Muscle of leg (tissue), 11 donors: ENCODE measurements around the gene IGF1R. TPM values are rescaled to one million over a fixed set of nuclear protein-coding genes. Genes with fewer than 3 reads are reported as not detected.

Experiments used
- DNase-seq: peaks from one replicate; pipeline ENCODE4 v3.0.0; 2013
- H3K27ac ChIP-seq: one replicate; pipeline ENCODE4 v1.5.1; 2013; ENCODE audit warnings: mild to moderate bottlenecking, low read length, control low read depth
- H3K27me3 ChIP-seq: one replicate; pipeline ENCODE4 v1.6.1; 2013; ENCODE audit warnings: low read length; ENCODE audit not compliant: control insufficient read depth, insufficient read depth
- H3K36me3 ChIP-seq: one replicate; pipeline ENCODE4 v1.6.1; 2013; ENCODE audit warnings: low read length; ENCODE audit not compliant: control insufficient read depth, insufficient read depth
- H3K4me1 ChIP-seq: one replicate; pipeline ENCODE4 v1.6.1; 2013; ENCODE audit warnings: low read length; ENCODE audit not compliant: control insufficient read depth, insufficient read depth
- H3K4me3 ChIP-seq: one replicate; pipeline ENCODE4 v1.5.1; 2013; ENCODE audit warnings: low read length, control low read depth
- H3K9me3 ChIP-seq: replicated peaks from 2 replicates; pipeline ENCODE4 v1.6.1; 2013; ENCODE audit warnings: low read depth, low read length; ENCODE audit not compliant: control insufficient read depth
- WGBS: methylation state at CpG from one replicate; pipeline ENCODE4 v1.1.5; 2013; ENCODE audit warnings: missing lambda C conversion rate; ENCODE audit not compliant: insufficient coverage; 5-methylcytosine and 5-hydroxymethylcytosine counted together
- polyA plus RNA-seq, 8 donors: library from polyadenylated mRNA; unstranded; fragments of 120-200 nt; gene quantifications; one replicate each; pipeline versions ENCODE4 v1.2.1 to v1.2.3, GENCODE V29; 2013; ENCODE audit warnings: inconsistent platforms in 1 of 8, low replicate concordance in 1 of 8; ENCODE audit not compliant: insufficient read length in 8 of 8, insufficient read depth in 1 of 8
- total RNA-seq: library from RNA; stranded (reverse); fragments of 120-200 nt; gene quantifications from one replicate; pipeline ENCODE4 v1.2.4, GENCODE V29; 2013

IGF1R gene
- total and polyA plus RNA-seq, 9 donors, result 13.0 to 19.7 (median 18.3) TPM

- H3K27ac ChIP-seq, result peak overlapping the region; percentile 70
- peaks cover 47% of the 10 kb centered on the region for H3K4me1 ChIP-seq
- no peak for DNase-seq
- H3K27me3 ChIP-seq, result no peaks in the 10 kb centered on the region
- 8% methylated on average over 12 of the region's 18 CpGs for WGBS
- H3K9me3 ChIP-seq, result no peaks in the 10 kb centered on the region
- peak overlapping the region; percentile 11 for H3K4me3 ChIP-seq
- no peaks in the 10 kb centered on the region for H3K36me3 ChIP-seq
Measured at GRCh38 chr15:98853617-98854420, 205.5 kb downstream of the IGF1R start.

DNA sequence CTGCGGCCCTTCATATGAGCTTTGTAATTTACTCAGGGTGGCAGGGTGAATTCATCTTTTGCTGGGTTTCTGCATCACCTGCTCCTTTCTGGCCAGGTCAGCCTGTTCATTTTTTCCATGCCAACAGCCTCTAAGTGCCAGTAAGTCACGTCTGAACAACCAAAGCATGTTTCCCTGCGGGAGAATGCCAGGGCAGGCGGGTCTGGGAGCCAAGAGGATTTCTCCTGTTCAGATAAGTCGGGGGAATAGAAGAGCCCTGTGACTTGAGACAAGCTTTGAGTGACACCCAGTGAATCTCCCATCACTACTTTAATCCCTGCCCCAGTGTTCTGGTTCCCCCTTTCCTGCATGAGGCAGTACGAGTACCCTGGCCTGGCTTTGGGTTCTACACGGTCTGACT, 206.2 kb downstream of the IGF1R start:
- Histone ChIP-seq H3K27me3 (no peaks in the 10 kb centered on the region), H3K4me3 (no peak overlapping the region), H3K9me3 (no peaks in the 10 kb centered on the region), H3K27ac (no peak overlapping the region), H3K4me1 (peaks cover 47% of the 10 kb centered on the region), H3K36me3 (no peaks in the 10 kb centered on the region)
- no peak for DNase-seq
- WGBS, result 49% methylated on average over 5 of the region's 7 CpGs

DNA sequence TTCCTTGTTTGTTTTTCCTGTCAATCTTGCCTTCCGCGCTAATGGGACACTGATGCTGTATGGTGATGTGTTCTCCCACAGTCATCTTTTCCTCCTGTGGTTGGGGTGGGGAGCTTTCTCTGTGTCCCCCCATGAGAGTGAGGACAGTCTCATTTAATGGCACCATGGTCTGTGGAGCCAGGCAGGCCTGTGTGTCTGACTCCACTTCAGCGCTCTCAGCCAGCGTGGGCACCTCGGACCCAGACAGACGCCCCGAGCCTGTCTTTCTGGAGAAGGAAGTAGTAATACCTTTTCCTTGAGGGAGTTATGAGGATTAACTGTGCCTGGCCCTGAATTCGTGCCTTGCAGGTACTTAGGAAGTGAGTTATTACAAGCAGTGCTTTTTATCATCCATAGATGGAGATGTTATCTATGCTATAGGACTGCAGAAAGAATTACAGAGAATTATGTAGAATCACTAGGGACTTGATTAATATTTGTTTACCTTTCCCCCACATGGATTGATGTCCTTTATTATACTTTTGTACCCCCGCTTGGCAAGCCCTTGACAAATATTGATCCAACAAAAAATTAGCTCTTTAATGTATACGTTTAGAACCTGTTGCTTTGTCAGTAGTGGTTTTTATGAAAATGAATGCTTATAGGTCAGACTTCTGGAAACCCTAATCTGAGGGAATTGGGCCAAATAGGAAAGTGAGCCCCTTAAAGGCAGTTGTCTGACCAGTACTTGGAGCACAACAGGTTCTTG, 206.9 kb downstream of the IGF1R start:
- no peak for DNase-seq
- H3K9me3 ChIP-seq, result no peaks in the 10 kb centered on the region
- no peak overlapping the region for H3K27ac ChIP-seq
- no peak overlapping the region for H3K4me3 ChIP-seq
- peaks cover 45% of the 10 kb centered on the region for H3K4me1 ChIP-seq
- no peaks in the 10 kb centered on the region for H3K36me3 ChIP-seq
- H3K27me3 ChIP-seq, result no peaks in the 10 kb centered on the region
- WGBS, result 62% methylated on average over 5 of the region's 10 CpGs

- H3K4me3 ChIP-seq, result no peak overlapping the region
- DNase-seq, result no peak
- WGBS, result 35% methylated on average over 8 of the region's 10 CpGs
- no peaks in the 10 kb centered on the region for H3K36me3 ChIP-seq
- no peaks in the 10 kb centered on the region for H3K9me3 ChIP-seq
- H3K27me3 ChIP-seq, result no peaks in the 10 kb centered on the region
- peak overlapping the region; percentile 30 for H3K27ac ChIP-seq
- peaks cover 38% of the 10 kb centered on the region for H3K4me1 ChIP-seq
Measured at GRCh38 chr15:98855815-98856531, 207.6 kb downstream of the IGF1R start.

DNA sequence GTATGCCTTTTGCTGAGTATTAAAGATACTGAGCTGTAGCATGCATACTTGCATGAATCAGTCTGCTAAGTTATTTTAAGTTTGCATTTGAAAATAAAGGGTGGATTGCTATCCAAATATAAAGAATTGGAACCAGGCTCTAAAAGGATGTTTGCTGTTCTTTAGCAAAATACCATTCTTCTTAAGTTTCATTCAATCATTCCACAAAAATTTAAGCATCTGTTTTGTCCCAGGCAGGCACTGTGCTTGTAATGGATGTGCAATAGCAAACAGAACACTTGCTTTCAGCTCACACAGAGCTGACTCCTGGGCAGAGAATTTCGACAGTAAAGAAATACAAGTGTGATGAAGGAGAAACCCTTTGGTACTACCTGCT, 208.2 kb downstream of the IGF1R start:
- H3K9me3 ChIP-seq, result no peaks in the 10 kb centered on the region
- no peaks in the 10 kb centered on the region for H3K36me3 ChIP-seq
- H3K4me1 ChIP-seq, result peaks cover 33% of the 10 kb centered on the region
- H3K27me3 ChIP-seq, result no peaks in the 10 kb centered on the region
- no peak overlapping the region for H3K27ac ChIP-seq
- peak; percentile 45 for DNase-seq
- H3K4me3 ChIP-seq, result no peak overlapping the region
- no CpG with 5 or more reads among the region's 1 CpG for WGBS

GRCh38 chr15:98858610-98859023, 210.3 kb downstream of the IGF1R start:
- no peak overlapping the region for H3K27ac ChIP-seq
- H3K4me3 ChIP-seq, result no peak overlapping the region
- no peaks in the 10 kb centered on the region for H3K36me3 ChIP-seq
- H3K9me3 ChIP-seq, result no peaks in the 10 kb centered on the region
- DNase-seq, result no peak
- WGBS, result 66% methylated on average over 7 of the region's 9 CpGs
- peaks cover 21% of the 10 kb centered on the region for H3K4me1 ChIP-seq
- no peaks in the 10 kb centered on the region for H3K27me3 ChIP-seq

DNA sequence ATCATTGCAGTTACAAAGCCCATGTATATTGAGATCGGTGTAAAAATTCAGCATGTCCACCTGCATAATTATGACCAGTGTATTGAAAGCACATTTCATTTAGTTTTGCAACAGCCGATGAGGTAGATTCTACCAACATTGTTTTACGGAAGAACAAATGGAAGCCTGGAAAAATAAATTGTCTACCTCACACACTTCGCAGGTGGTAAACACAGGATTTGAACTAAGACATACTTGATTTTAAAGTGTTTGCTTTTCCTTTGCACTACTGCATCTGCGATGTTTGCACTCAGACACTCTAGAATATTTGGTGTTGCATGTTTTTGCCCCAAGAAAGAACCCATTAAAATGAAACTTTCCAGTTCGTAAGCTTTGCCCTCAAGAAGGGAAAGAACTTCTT, 210.8 kb downstream of the IGF1R start:
- Histone ChIP-seq H3K27me3 (no peaks in the 10 kb centered on the region), H3K27ac (no peak overlapping the region), H3K36me3 (no peaks in the 10 kb centered on the region), H3K4me1 (peaks cover 16% of the 10 kb centered on the region), H3K4me3 (no peak overlapping the region), H3K9me3 (no peaks in the 10 kb centered on the region)
- DNase-seq, result no peak
- WGBS, result 100% methylated on average over 1 of the region's 6 CpGs

DNA sequence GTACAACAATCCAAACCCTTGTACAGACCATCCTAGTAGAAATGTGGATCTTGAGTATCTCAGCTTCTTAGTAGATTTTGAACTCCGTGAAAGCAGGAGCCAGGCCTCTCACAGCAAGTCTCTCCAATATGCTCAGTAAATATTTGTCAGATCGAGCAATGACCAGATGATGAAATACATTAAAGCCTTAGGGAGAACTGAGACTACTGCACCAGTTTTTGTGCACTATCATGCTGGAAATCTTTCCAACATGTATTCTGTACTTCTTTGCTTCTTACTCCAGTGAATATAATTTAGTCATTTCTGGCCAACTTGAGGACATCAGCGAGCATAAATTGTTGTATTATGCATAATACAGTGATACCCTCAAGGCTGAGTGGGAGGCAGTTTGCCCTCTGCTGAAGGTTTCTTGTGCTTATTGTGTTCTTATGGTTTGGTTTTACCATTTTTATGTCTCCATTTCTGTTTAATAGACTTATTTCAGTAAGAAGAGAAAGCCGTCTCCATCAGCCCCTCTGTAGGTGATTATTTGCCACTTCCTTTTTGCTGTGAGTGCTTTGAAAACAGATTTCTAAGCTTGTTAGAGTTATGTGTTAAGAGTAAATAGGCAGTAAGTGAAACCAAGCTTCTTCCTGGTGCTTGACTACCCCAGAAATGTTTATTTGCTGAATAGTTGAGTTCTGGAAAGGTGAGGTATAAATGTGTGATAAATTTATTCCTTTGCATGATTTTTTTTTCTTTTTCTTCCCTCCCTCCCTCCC, 212.1 kb downstream of the IGF1R start:
- H3K4me3 ChIP-seq, result no peak overlapping the region
- peaks cover 12% of the 10 kb centered on the region for H3K4me1 ChIP-seq
- H3K36me3 ChIP-seq, result no peaks in the 10 kb centered on the region
- DNase-seq, result peak; percentile 79
- H3K27me3 ChIP-seq, result no peaks in the 10 kb centered on the region
- no peak overlapping the region for H3K27ac ChIP-seq
- no peaks in the 10 kb centered on the region for H3K9me3 ChIP-seq
- 0% methylated on average over 1 of the region's 4 CpGs for WGBS

- peaks cover 5% of the 10 kb centered on the region for H3K4me1 ChIP-seq
- 74% methylated on average over 5 of the region's 6 CpGs for WGBS
- H3K27me3 ChIP-seq, result no peaks in the 10 kb centered on the region
- no peak for DNase-seq
- no peaks in the 10 kb centered on the region for H3K36me3 ChIP-seq
- H3K4me3 ChIP-seq, result no peak overlapping the region
- no peak overlapping the region for H3K27ac ChIP-seq
- no peaks in the 10 kb centered on the region for H3K9me3 ChIP-seq
Measured at GRCh38 chr15:98861188-98861587, 212.8 kb downstream of the IGF1R start.
